Psoas muscle (tissue), 8 donors: ENCODE results near the gene RIC8B. TPM values are rescaled to one million over a fixed set of nuclear protein-coding genes. Genes with fewer than 3 reads are reported as not detected.

Source experiments
- ATAC-seq, 4 donors: fragments of 200-7000 bp; cut with Tn5 transposase; one replicate each; pipeline ENCODE4 v1.9.1; 2020; ENCODE audit warnings: moderate library complexity in 3 of 4, mild to moderate bottlenecking in 2 of 4
- DNase-seq, 2 donors: peaks; one replicate each; pipeline ENCODE4 v3.0.0-alpha.2; 2020
- H3K27ac ChIP-seq: fragments of 200-600 bp; one replicate; pipeline ENCODE4 v1.8.0; 2022
- H3K27me3 ChIP-seq, 3 donors: fragments of 200-600 bp in 1 of 3; one replicate each; pipeline versions ENCODE4 v1.6.1 to v1.8.0; 2013 to 2022; ENCODE audit warnings: low read length in 2 of 3, mild to moderate bottlenecking in 2 of 3, moderate library complexity in 1 of 3; ENCODE audit not compliant: insufficient read depth in 3 of 3
- H3K36me3 ChIP-seq, 2 donors: fragments of 200-600 bp in 1 of 2; one replicate each; pipeline versions ENCODE4 v1.6.1 to v1.8.0; 2013 to 2022; ENCODE audit warnings: low read depth in 1 of 2, mild to moderate bottlenecking in 1 of 2, moderate library complexity in 1 of 2; ENCODE audit not compliant: insufficient read depth in 1 of 2
- H3K4me1 ChIP-seq: fragments of 200-600 bp; one replicate; pipeline ENCODE4 v1.8.0; 2022
- H3K4me3 ChIP-seq: fragments of 200-600 bp; one replicate; pipeline ENCODE4 v1.8.0; 2022; ENCODE audit warnings: mild to moderate bottlenecking
- H3K9me3 ChIP-seq: fragments of 200-600 bp; one replicate; pipeline ENCODE4 v1.8.0; 2022
- WGBS, 3 donors: extraction: QIAGEN DNeasy Blood & Tissue Kit; methylation state at CpG; one replicate each; pipeline versions ENCODE4 v1.1.6 to v1.1.7; 2013; 5-methylcytosine and 5-hydroxymethylcytosine counted together
- intact Hi-C, 2 donors: fragments of 100-400 bp; cut with DNase I; formaldehyde crosslinking; loops; one replicate each; pipeline versions ENCODE4 v1.11.0 to v1.14.2; 2022
- polyA plus RNA-seq, 3 donors: library from polyadenylated mRNA; stranded (reverse); fragments of 200-250 nt; gene quantifications; one replicate each; pipeline ENCODE4 v1.2.3, GENCODE V29; 2013
- total RNA-seq, 4 donors: library from RNA; stranded (reverse); fragmentation: NEBNext Ultra II Directional in 2 of 4; extraction: Animal tissue kit (Norgen Biotek cat#: 25700) in 2 of 4; gene quantifications; one replicate each; pipeline versions ENCODE4 v1.2.1 to v1.2.4, GENCODE V29; 2021 to 2023
- TF ChIP-seq, protein P1 (sequence below): fragments of 200-600 bp; IDR thresholded peaks from one replicate; pipeline ENCODE4 v1.8.0; 2022; ENCODE audit warnings: antibody characterized with exemption
- donor health status: healthy with polysubstance abuse.
- donor health status: DM: no; HTN: no; CAD: no; lungs with moderate emphysema.
- donor health status: Bipolar disorder and iron deficiency.
- donor health status: healthy.
- donor health status: DM: yes; HTN: yes; CAD: no.
- donor health status: DM: no; HTN: no; CAD: no.
- donor health status: DM: no; HTN: no; CAD: no.
- donor health status: DM: yes; HTN: yes; CAD: no.

RIC8B gene
- total and polyA plus RNA-seq, 7 donors, result 4.9 to 19.3 (median 10.5) TPM

- TF ChIP-seq, protein P1, sequence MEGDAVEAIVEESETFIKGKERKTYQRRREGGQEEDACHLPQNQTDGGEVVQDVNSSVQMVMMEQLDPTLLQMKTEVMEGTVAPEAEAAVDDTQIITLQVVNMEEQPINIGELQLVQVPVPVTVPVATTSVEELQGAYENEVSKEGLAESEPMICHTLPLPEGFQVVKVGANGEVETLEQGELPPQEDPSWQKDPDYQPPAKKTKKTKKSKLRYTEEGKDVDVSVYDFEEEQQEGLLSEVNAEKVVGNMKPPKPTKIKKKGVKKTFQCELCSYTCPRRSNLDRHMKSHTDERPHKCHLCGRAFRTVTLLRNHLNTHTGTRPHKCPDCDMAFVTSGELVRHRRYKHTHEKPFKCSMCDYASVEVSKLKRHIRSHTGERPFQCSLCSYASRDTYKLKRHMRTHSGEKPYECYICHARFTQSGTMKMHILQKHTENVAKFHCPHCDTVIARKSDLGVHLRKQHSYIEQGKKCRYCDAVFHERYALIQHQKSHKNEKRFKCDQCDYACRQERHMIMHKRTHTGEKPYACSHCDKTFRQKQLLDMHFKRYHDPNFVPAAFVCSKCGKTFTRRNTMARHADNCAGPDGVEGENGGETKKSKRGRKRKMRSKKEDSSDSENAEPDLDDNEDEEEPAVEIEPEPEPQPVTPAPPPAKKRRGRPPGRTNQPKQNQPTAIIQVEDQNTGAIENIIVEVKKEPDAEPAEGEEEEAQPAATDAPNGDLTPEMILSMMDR, result no peak
- Histone ChIP-seq H3K36me3 (no peaks in the 10 kb centered on the region), H3K9me3 (no peaks in the 10 kb centered on the region), H3K27me3 (no peaks in the 10 kb centered on the region), H3K27ac (no peak overlapping the region), H3K4me1 (no peaks in the 10 kb centered on the region), H3K4me3 (no peak overlapping the region)
- ATAC-seq, result no peak
- intact Hi-C loops, result no loop called here
- 69 to 82% (median 72%) methylated on average over 6 of the region's 6 CpGs for WGBS, 3 donors
- DNase-seq, result no peak
Measured at GRCh38 chr12:106897082-106897481, 122.6 kb downstream of the RIC8B start.

GRCh38 chr12:106897981-106898901, 123.8 kb downstream of the RIC8B start:
- ATAC-seq (no peak), DNase-seq (no peak)
- H3K4me1 ChIP-seq, result no peaks in the 10 kb centered on the region
- TF ChIP-seq, protein P1, result no peak
- H3K9me3 ChIP-seq, result no peaks in the 10 kb centered on the region
- H3K4me3 ChIP-seq, result no peak overlapping the region
- H3K27me3 ChIP-seq, result no peaks in the 10 kb centered on the region
- 39 to 55% (median 43%) methylated on average over 13 of the region's 13 CpGs for WGBS, 3 donors
- H3K36me3 ChIP-seq, result no peaks in the 10 kb centered on the region
- intact Hi-C loops, result no loop called here
- no peak overlapping the region for H3K27ac ChIP-seq

GRCh38 chr12:106900554-106900953, 126.1 kb downstream of the RIC8B start:
- DNase-seq (no peak), ATAC-seq (no peak)
- WGBS, 3 donors, result 78 to 85% (median 79%) methylated on average over 6 of the region's 6 CpGs
- H3K27ac ChIP-seq, result no peak overlapping the region
- H3K4me1 ChIP-seq, result peaks cover 5% of the 10 kb centered on the region
- no peaks in the 10 kb centered on the region for H3K27me3 ChIP-seq
- intact Hi-C loops, result no loop called here
- no peaks in the 10 kb centered on the region for H3K9me3 ChIP-seq
- no peaks in the 10 kb centered on the region for H3K36me3 ChIP-seq
- TF ChIP-seq, protein P1, result no peak
- no peak overlapping the region for H3K4me3 ChIP-seq

- Histone ChIP-seq H3K36me3 (no peaks in the 10 kb centered on the region), H3K4me1 (peaks cover 5% of the 10 kb centered on the region), H3K4me3 (no peak overlapping the region), H3K9me3 (no peaks in the 10 kb centered on the region), H3K27ac (no peak overlapping the region), H3K27me3 (no peaks in the 10 kb centered on the region)
- DNase-seq (no peak), ATAC-seq (no peak)
- 81 to 84% (median 81%) methylated on average over 1 of the region's 1 CpG for WGBS, 3 donors
- TF ChIP-seq, protein P1, result no peak
- intact Hi-C loops, result no loop called here
Measured at GRCh38 chr12:106901276-106901675, 126.8 kb downstream of the RIC8B start.
